Gastrocnemius medialis (tissue), 4 donors: ENCODE data around the gene ARL14EP.

Experiments
- POLR2A ChIP-seq, 2 donors: fragments of 450-650 bp; IDR thresholded peaks; one replicate each; pipeline ENCODE4 v1.6.1; 2017; ENCODE audit warnings: antibody characterized with exemption in 2 of 2, mild to moderate bottlenecking in 2 of 2, moderate library complexity in 2 of 2
- TF ChIP-seq, protein P1 (sequence below), 5 experiments: fragments of 450-650 bp in 3 of 5; fragments of 200-600 bp in 2 of 5; sonication (generic) in 2 of 5; IDR thresholded peaks in 4 of 5; conservative IDR thresholded peaks in 1 of 5; 1 replicate in 4 of 5; 2 replicates in 1 of 5; pipeline ENCODE4 v1.5.1; 2016 to 2019; ENCODE audit warnings: antibody characterized with exemption in 5 of 5, mild to moderate bottlenecking in 3 of 5, moderate library complexity in 3 of 5

DNA sequence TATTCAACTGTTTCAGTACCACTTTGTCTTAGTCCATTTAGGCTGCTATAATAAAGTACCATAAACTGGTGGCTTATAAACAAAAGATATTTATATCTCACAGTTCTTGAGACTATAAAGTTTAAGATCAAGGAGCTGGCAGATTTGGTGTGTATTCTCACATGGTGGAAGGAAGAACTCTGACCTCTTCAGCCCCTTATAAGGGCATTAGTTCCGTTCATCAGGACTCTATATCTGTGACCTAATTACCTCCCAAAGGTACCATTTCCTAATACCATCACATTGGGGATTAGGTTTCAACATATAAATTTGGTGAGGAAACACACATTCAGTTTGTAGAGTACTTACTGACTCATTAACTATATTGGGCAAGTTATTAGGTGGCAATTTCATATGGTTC, 10.7 kb upstream of the ARL14EP start:
- TF ChIP-seq, protein P1, sequence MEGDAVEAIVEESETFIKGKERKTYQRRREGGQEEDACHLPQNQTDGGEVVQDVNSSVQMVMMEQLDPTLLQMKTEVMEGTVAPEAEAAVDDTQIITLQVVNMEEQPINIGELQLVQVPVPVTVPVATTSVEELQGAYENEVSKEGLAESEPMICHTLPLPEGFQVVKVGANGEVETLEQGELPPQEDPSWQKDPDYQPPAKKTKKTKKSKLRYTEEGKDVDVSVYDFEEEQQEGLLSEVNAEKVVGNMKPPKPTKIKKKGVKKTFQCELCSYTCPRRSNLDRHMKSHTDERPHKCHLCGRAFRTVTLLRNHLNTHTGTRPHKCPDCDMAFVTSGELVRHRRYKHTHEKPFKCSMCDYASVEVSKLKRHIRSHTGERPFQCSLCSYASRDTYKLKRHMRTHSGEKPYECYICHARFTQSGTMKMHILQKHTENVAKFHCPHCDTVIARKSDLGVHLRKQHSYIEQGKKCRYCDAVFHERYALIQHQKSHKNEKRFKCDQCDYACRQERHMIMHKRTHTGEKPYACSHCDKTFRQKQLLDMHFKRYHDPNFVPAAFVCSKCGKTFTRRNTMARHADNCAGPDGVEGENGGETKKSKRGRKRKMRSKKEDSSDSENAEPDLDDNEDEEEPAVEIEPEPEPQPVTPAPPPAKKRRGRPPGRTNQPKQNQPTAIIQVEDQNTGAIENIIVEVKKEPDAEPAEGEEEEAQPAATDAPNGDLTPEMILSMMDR (IDR thresholded peaks at IDR 0.05 in 4 of 5, conservative IDR thresholded peaks at IDR 0.05 in 1 of 5): no peak
- no peak for TF ChIP-seq POLR2A (IDR thresholded peaks at IDR 0.05)
